Measurements from ENCODE around the gene GNL3L.

The GNL3L gene

GRCh38 chrX:54602563-54602962, 72.5 kb downstream of the GNL3L start:
- no peak overlapping the region for H3K27ac ChIP-seq (ENCODE audit: insufficient read depth in 1 of 2, low read depth in 1 of 2, low read length in 2 of 2, poor library complexity in 1 of 2, severe bottlenecking in 2 of 2)
- CTCF ChIA-PET = no interaction called here
- 80% methylated on average over 1 of the region's 1 CpG for WGBS (ENCODE audit: insufficient coverage)
- H3K4me3 ChIP-seq (ENCODE audit: control insufficient read depth in 1 of 7, extremely low read depth in 1 of 7, insufficient read depth in 4 of 7, low read depth in 2 of 7, low read length in 6 of 7) = no peak overlapping the region
- H3K27me3 ChIP-seq (replicated peaks in 2 of 5; ENCODE audit: control insufficient read depth in 4 of 5, insufficient read depth in 5 of 5, low read length in 4 of 5) = no peaks in the 10 kb centered on the region
- no peak for DNase-seq
- no peaks in the 10 kb centered on the region for H3K36me3 ChIP-seq (ENCODE audit: control insufficient read depth in 4 of 4, insufficient read depth in 4 of 4, low read length in 3 of 4)
- H3K4me1 ChIP-seq (ENCODE audit: control extremely low read depth in 1 of 4, control insufficient read depth in 4 of 4, insufficient read depth in 4 of 4, low read length in 3 of 4) = no peaks in the 10 kb centered on the region
- H3K9me3 ChIP-seq (ENCODE audit: control extremely low read depth in 1 of 5, control insufficient read depth in 4 of 5, insufficient read depth in 2 of 5, low read depth in 1 of 5, low read length in 4 of 5) = no peaks in the 10 kb centered on the region
- POLR2A ChIA-PET = no interaction called here
